ENCODE results near the gene PTPRM.

The PTPRM gene

DNA sequence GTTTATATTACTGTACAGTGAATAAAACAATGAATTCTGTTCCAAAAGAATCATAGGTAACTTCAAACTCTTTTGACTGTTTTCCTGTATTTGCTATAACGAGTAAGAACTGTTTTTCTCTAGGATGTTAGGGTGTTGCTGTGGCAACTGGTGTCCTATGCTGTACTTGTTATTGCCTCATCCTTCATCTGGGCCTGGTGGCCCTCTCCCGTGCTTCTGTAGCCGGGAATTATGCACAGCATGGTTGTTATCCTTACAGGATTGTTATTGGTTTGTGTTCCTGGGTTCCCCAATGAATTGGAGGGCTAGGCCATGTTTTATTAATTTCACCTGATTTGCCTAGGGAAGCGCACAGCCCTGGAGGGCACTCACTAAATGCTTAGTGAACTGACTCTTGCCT lies 279.2 kb downstream of the PTPRM start:
- ATAC-seq = no peak

DNA sequence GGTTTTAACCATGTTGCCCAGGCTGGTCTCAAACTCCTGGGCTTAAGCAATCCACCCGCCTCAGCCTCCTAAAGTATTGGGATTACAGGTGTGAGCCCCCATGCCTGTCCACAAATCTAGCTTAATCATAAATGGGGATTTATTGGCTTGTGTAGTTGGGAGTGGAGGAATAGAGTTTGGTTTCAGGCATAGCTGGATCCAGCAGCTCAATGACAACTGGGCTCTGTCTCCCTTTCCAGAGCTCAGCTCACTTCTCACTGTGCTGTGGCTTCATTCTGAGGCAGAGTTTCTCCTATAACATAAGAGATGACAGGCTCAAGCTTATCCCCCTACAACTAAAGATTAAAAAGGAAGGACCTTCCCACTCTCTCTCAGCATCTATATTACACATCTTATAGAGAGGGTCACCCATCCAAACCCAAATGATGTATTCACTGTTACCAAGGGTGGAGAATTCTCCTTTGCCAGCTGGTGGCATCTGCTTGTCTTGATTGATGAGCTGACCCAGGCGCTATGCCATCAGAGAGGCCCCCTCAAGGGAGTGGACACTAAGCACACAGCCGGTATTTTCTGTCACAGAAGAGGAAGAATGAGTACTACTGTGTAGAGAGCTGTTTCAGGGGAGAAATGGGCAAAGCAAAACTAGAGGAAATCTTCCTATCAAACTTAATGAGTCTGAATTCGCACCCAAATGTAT lies 280.4 kb downstream of the PTPRM start:
- TF ChIP-seq ZFP3 (CRISPR knock-in tag; IDR thresholded peaks at IDR 0.05) = no peak
- no peak for ATAC-seq

More for the DNA sequence above, 279.2 kb downstream of the PTPRM start:
- TF ChIP-seq CSRNP3 (CRISPR knock-in tag; IDR thresholded peaks at IDR 0.05) = no peak
- no peak for TF ChIP-seq CSDC2 (CRISPR knock-in tag; IDR thresholded peaks at IDR 0.05)
- no peak for TF ChIP-seq GLIS3 (CRISPR knock-in tag; IDR thresholded peaks at IDR 0.05)
- no peak for TF ChIP-seq ISL1 (CRISPR knock-in tag; IDR thresholded peaks at IDR 0.05)
- TF ChIP-seq, protein P1, sequence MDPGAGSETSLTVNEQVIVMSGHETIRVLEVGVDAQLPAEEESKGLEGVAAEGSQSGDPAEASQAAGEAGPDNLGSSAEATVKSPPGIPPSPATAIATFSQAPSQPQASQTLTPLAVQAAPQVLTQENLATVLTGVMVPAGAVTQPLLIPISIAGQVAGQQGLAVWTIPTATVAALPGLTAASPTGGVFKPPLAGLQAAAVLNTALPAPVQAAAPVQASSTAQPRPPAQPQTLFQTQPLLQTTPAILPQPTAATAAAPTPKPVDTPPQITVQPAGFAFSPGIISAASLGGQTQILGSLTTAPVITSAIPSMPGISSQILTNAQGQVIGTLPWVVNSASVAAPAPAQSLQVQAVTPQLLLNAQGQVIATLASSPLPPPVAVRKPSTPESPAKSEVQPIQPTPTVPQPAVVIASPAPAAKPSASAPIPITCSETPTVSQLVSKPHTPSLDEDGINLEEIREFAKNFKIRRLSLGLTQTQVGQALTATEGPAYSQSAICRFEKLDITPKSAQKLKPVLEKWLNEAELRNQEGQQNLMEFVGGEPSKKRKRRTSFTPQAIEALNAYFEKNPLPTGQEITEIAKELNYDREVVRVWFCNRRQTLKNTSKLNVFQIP (CRISPR knock-in tag; IDR thresholded peaks at IDR 0.05; ENCODE audit: borderline replicate concordance, low read depth) = no peak
- no peak for TF ChIP-seq ZFP3 (CRISPR knock-in tag; IDR thresholded peaks at IDR 0.05)

DNA sequence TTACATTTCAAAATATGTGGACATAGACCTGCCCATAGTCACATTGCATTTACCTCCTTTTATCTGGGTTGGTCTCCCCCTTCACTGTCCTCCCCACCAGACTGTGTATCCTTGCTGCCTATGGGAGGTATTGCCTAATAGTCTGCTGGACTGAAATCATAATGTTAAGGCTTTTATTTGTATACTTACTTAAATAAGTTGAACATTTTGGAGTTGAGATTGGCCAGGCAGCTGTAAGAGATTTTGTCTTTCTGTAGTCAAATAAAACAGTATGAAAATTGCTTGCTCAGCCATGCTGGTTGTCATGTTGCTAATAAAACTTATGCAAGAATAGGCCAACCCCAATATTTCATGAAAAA lies 280.9 kb downstream of the PTPRM start:
- TF ChIP-seq ISL1 (CRISPR knock-in tag; IDR thresholded peaks at IDR 0.05) = no peak
- no peak for TF ChIP-seq ZFP3 (CRISPR knock-in tag; IDR thresholded peaks at IDR 0.05)
- no peak for ATAC-seq

DNA sequence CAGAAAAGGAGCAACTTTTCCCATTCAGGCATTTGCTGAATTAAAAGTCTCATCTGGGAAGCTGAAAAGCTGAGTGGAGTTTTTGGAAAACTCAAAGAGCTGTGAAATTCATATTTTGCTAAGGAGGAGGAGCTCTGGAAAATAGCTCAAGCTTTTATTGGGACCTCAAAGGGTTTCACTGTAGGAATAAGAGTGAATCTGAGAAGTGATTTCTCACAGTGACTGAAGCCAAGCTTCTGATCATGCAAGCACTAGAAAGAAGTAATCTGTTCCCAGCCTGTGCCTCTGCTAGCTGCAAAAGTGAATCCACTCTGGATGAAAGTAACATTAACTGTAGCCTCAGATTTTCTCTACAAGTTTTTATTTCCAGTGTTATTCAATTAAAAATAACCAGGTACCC lies 283.3 kb downstream of the PTPRM start:
- TF ChIP-seq ZNF565 (CRISPR knock-in tag; conservative IDR thresholded peaks at IDR 0.05; ENCODE audit: low read depth) (no peak), BACH2 (CRISPR knock-in tag; IDR thresholded peaks at IDR 0.05; ENCODE audit: borderline replicate concordance) (no peak), ZC3H10 (CRISPR knock-in tag; IDR thresholded peaks at IDR 0.05) (no peak), ARNTL (CRISPR knock-in tag; IDR thresholded peaks at IDR 0.05; ENCODE audit: borderline replicate concordance, low read depth) (no peak), TOX (CRISPR knock-in tag; IDR thresholded peaks at IDR 0.05; ENCODE audit: borderline replicate concordance) (no peak), ZNF8 (CRISPR knock-in tag; IDR thresholded peaks at IDR 0.05) (no peak), PPARA (CRISPR knock-in tag; IDR thresholded peaks at IDR 0.05; ENCODE audit: borderline replicate concordance) (no peak), ESRRG (CRISPR knock-in tag; IDR thresholded peaks at IDR 0.05) (no peak), ZNF70 (CRISPR knock-in tag; IDR thresholded peaks at IDR 0.05) (no peak), ZFP3 (CRISPR knock-in tag; IDR thresholded peaks at IDR 0.05) (no peak), CSRNP3 (CRISPR knock-in tag; IDR thresholded peaks at IDR 0.05) (no peak), ISL1 (CRISPR knock-in tag; IDR thresholded peaks at IDR 0.05) (no peak), RARB (CRISPR knock-in tag; IDR thresholded peaks at IDR 0.05) (no peak), SNAI2 (CRISPR knock-in tag; IDR thresholded peaks at IDR 0.05) (no peak), GLIS3 (CRISPR knock-in tag; IDR thresholded peaks at IDR 0.05) (no peak)
- TF ChIP-seq, protein P1 (CRISPR knock-in tag; IDR thresholded peaks at IDR 0.05; ENCODE audit: borderline replicate concordance, low read depth) = no peak
- TF ChIP-seq, protein P2, sequence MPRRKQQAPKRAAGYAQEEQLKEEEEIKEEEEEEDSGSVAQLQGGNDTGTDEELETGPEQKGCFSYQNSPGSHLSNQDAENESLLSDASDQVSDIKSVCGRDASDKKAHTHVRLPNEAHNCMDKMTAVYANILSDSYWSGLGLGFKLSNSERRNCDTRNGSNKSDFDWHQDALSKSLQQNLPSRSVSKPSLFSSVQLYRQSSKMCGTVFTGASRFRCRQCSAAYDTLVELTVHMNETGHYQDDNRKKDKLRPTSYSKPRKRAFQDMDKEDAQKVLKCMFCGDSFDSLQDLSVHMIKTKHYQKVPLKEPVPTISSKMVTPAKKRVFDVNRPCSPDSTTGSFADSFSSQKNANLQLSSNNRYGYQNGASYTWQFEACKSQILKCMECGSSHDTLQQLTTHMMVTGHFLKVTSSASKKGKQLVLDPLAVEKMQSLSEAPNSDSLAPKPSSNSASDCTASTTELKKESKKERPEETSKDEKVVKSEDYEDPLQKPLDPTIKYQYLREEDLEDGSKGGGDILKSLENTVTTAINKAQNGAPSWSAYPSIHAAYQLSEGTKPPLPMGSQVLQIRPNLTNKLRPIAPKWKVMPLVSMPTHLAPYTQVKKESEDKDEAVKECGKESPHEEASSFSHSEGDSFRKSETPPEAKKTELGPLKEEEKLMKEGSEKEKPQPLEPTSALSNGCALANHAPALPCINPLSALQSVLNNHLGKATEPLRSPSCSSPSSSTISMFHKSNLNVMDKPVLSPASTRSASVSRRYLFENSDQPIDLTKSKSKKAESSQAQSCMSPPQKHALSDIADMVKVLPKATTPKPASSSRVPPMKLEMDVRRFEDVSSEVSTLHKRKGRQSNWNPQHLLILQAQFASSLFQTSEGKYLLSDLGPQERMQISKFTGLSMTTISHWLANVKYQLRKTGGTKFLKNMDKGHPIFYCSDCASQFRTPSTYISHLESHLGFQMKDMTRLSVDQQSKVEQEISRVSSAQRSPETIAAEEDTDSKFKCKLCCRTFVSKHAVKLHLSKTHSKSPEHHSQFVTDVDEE (CRISPR knock-in tag; IDR thresholded peaks at IDR 0.05) = no peak
- TF ChIP-seq, protein P3, sequence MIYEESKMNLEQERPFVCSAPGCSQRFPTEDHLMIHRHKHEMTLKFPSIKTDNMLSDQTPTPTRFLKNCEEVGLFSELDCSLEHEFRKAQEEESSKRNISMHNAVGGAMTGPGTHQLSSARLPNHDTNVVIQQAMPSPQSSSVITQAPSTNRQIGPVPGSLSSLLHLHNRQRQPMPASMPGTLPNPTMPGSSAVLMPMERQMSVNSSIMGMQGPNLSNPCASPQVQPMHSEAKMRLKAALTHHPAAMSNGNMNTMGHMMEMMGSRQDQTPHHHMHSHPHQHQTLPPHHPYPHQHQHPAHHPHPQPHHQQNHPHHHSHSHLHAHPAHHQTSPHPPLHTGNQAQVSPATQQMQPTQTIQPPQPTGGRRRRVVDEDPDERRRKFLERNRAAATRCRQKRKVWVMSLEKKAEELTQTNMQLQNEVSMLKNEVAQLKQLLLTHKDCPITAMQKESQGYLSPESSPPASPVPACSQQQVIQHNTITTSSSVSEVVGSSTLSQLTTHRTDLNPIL (CRISPR knock-in tag; IDR thresholded peaks at IDR 0.05; ENCODE audit: low read depth) = no peak
- no peak for ATAC-seq

All from SK-N-SH treated with all-trans-retinoic acid at 6 μM for 48 hours (cell line).